Measurements from ENCODE around the gene MTHFD1L.

DNA sequence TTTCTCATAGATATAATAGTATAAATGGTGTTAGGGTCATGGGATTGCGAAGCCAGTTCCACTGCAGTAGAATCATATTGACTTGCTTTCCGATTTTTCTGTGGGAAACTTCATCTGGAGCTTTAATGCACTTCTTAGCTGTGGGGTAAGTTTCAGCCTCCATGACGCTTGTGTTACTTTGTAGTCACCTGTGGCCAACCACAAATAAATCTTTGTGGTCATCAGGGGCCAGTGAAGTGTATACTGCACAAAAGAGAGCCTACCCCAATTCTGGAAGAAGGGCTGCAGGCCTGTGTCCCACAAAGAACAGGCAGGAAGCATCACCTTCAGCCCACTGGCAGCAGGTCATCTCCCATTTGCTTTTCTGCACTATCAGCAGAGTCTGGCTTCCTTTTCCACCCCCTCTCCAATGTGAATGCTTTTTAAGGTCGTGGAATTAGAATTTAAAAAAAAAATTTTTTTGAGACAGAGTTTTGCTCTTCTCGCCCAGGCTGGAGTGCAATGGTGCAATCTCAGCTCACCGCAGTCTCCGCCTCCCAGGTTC is 32.0 kb downstream of the MTHFD1L start:
- TF ChIP-seq POLR2A (IDR thresholded peaks at IDR 0.05): no peak
- TF ChIP-seq, protein P1, sequence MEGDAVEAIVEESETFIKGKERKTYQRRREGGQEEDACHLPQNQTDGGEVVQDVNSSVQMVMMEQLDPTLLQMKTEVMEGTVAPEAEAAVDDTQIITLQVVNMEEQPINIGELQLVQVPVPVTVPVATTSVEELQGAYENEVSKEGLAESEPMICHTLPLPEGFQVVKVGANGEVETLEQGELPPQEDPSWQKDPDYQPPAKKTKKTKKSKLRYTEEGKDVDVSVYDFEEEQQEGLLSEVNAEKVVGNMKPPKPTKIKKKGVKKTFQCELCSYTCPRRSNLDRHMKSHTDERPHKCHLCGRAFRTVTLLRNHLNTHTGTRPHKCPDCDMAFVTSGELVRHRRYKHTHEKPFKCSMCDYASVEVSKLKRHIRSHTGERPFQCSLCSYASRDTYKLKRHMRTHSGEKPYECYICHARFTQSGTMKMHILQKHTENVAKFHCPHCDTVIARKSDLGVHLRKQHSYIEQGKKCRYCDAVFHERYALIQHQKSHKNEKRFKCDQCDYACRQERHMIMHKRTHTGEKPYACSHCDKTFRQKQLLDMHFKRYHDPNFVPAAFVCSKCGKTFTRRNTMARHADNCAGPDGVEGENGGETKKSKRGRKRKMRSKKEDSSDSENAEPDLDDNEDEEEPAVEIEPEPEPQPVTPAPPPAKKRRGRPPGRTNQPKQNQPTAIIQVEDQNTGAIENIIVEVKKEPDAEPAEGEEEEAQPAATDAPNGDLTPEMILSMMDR (IDR thresholded peaks at IDR 0.05): no peak

All from Peyer's patch (tissue), 4 donors.